ENCODE measurements around the gene PLVAP. TPM values are rescaled to one million over a fixed set of nuclear protein-coding genes. Genes with fewer than 3 reads are reported as not detected.
A peak's percentile ranks its signal among the peaks of the same experiment; 100 is the strongest.

The PLVAP gene
- total RNA-seq, 4 donors from 2014 or later = 10.5 to 62.7 (median 18.7) TPM

DNA sequence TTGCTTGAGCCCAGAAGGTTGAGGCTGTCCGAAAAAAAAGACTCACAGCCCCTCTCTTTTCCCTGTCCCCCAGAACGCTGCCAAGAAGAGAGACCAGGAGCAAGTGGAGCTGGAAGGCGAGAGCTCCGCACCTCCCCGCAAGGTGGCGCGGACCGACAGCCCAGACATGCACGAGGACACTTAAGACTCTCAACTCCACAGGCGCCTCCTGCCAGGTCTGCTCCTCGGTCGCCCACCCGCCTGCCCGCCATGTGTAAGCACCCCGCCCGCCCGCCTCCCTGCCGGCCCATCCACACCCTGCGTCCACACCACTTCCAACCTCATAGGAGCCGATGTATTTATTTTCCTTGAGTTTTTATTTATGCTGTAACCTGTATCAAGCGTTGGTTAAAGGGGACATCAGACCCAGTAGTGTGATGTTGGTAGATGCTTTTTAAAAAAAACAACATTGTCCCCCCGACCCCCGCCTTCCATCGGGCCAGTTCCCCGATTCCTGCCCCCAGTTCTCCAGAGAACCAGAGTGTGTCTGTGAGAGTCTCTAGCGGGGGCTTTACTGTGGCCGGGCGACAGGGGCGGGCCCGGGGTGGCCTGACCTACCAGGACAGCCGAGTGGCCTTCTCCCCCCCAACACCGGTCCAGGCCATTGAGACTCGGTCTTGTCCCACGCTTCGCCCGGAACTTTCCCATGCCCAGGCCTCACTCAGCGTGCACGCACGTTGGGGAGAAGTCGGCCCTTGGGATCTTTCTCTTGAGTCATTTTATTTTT lies 57.5 kb downstream of the PLVAP start:
- Histone ChIP-seq H3K36me3 (peaks cover 0 to 61% (median 0%) of the 10 kb centered on the region in 3 donors), H3K4me3 (no peak overlapping the region), H3K9me3 (no peaks in the 10 kb centered on the region), H3K4me1 (peaks cover 0 to 11% (median 2%) of the 10 kb centered on the region in 4 donors), H3K27me3 (no peaks in the 10 kb centered on the region), H3K27ac (no peak overlapping the region)
- no peak for TF ChIP-seq POLR2A (IDR thresholded peaks at IDR 0.05)
- DNase-seq = no peak

GRCh38 chr19:17318966-17319365 lies 58.2 kb downstream of the PLVAP start:
- Histone ChIP-seq H3K9me3 (no peaks in the 10 kb centered on the region), H3K27ac (no peak overlapping the region), H3K4me3 (no peak overlapping the region), H3K4me1 (peaks cover 0 to 8% (median 2%) of the 10 kb centered on the region in 4 donors), H3K36me3 (peaks cover 0 to 68% (median 0%) of the 10 kb centered on the region in 3 donors), H3K27me3 (no peaks in the 10 kb centered on the region)
- DNase-seq = no peak
- TF ChIP-seq POLR2A (IDR thresholded peaks at IDR 0.05) = no peak
- TF ChIP-seq, protein P1, sequence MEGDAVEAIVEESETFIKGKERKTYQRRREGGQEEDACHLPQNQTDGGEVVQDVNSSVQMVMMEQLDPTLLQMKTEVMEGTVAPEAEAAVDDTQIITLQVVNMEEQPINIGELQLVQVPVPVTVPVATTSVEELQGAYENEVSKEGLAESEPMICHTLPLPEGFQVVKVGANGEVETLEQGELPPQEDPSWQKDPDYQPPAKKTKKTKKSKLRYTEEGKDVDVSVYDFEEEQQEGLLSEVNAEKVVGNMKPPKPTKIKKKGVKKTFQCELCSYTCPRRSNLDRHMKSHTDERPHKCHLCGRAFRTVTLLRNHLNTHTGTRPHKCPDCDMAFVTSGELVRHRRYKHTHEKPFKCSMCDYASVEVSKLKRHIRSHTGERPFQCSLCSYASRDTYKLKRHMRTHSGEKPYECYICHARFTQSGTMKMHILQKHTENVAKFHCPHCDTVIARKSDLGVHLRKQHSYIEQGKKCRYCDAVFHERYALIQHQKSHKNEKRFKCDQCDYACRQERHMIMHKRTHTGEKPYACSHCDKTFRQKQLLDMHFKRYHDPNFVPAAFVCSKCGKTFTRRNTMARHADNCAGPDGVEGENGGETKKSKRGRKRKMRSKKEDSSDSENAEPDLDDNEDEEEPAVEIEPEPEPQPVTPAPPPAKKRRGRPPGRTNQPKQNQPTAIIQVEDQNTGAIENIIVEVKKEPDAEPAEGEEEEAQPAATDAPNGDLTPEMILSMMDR (IDR thresholded peaks at IDR 0.05) = no peak

DNA sequence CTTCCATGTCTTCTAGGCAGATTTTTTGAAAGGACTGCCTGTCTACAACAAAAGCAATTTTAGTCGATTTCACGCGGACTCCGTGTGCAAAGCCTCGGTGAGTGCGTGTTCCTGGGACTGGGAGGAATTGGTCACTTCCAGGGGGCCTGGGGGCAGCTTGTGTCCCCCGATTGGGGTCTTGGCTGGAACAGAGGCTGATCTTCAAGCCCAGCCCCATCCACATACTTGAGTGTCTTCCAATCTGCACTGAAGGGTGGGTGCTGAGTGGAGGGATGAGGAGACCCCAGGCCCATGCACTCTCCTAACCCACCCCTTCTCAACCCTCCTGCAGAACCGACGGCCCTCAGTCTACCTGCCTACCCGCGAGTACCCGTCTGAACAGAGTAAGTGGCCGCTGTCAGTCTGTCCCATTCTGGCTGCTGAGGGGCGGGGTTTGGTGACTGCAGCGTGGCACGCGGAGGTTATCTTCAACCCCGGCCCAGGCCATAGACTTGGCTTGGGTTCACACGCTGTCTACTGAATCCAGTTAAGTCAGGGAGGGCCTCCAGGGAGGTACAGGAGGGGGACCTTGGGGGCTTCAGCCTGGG lies 63.0 kb downstream of the PLVAP start:
- peaks cover 0 to 51% (median 0%) of the 10 kb centered on the region in 3 donors for H3K36me3 ChIP-seq
- DNase-seq = peak in 1 of 3 donors; percentile 46

DNA sequence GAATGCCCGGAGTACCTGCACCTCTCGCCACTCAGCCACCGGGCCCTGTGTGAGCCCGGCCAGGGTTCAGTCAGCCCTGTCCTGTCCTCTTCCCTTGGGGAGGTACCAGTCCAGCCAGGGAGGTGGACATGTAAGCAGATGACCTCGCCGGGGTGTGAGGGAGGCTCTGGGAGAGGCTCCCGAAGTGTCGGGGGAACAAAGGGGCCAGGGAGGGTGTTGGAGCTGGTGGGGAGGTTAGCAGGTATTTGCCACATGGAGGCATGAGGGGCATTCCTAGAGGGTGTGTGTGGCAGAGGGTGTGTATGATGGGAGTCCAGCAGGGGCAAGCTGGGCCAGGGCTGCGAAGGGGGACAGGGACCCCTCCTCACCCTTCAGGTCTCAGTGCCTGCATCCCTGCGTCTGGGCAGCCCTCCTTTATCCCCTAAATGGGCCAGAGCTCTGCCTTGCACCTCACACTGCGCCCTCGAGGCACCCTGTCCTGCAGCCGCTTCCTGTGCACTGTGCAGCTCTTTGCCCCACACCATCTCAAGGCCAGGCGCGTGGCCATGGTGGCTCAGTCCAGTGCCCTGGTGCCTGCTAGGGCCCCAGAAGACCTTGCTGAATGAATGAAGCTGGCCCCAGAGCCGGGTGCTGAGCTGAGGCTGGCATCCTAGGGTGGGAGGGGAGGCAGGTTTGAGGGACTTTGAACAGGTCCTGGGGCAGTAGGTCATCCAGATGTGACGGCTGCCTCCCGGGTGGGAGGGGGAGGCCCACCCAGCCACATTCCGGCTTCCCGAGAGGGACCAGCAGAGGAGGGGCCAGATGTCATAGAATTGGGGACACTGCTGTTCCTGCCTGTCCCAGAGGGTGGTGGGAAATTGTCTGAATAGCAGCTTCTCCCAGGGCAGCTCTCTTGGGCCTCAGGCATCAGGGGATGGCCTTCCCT lies 64.7 kb downstream of the PLVAP start:
- Histone ChIP-seq H3K36me3 (peaks cover 0 to 42% (median 0%) of the 10 kb centered on the region in 3 donors), H3K27ac (no peak overlapping the region)

More for the DNA sequence above, 63.0 kb downstream of the PLVAP start:
- TF ChIP-seq, protein P1 (IDR thresholded peaks at IDR 0.05) = no peak
- TF ChIP-seq POLR2A (IDR thresholded peaks at IDR 0.05) = no peak
- H3K27ac ChIP-seq = no peak overlapping the region
- H3K4me3 ChIP-seq = no peak overlapping the region
- no peaks in the 10 kb centered on the region for H3K27me3 ChIP-seq
- H3K4me1 ChIP-seq = peaks cover 0 to 30% (median 10%) of the 10 kb centered on the region in 4 donors
- H3K9me3 ChIP-seq = no peaks in the 10 kb centered on the region

DNA sequence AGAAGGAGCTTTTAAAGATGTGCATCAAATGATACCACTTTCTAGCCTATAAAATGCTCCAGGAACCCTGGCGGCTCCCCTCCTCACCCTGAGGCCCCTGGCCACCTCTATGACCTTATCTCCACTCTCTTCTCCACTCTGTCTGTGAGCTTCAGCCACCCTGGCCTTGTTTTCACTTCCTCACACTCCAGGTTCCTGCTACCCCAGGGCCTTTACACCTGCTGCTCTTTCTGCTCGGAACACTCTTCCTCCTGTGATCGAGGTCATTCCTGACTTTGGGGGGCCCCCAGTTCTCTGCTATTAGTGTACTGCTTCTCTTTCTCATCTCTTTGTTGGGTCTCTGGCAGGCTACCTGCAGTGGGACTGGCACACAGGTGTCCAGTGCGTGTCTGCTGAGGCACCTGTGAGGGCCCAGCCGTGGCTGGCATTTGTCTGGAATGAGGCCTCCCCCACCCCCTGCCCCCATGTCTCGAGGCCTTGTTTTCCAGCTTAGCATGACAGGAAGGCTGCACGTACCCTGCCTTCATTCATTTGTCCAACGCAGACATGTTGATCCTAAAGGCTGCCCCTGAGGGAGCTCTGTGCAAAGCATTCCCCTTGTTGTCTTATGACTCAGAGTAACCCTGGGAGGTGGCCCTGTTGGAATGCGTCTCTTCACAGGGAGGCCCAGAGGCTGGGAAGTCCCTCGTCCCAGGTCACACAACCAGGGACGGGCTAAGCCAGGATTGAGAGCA lies 65.5 kb downstream of the PLVAP start:
- no peak overlapping the region for H3K4me3 ChIP-seq
- H3K36me3 ChIP-seq = peaks cover 0 to 39% (median 0%) of the 10 kb centered on the region in 3 donors
- H3K27me3 ChIP-seq = no peaks in the 10 kb centered on the region
- TF ChIP-seq, protein P1 (IDR thresholded peaks at IDR 0.05) = no peak
- no peak for TF ChIP-seq POLR2A (IDR thresholded peaks at IDR 0.05)
- no peaks in the 10 kb centered on the region for H3K9me3 ChIP-seq
- peaks cover 0 to 40% (median 10%) of the 10 kb centered on the region in 4 donors for H3K4me1 ChIP-seq
- H3K27ac ChIP-seq = no peak overlapping the region
- DNase-seq = no peak

More for the DNA sequence above, 64.7 kb downstream of the PLVAP start:
- TF ChIP-seq, protein P1 (IDR thresholded peaks at IDR 0.05) = no peak
- TF ChIP-seq POLR2A (IDR thresholded peaks at IDR 0.05) = no peak
- no peak for DNase-seq
- H3K4me3 ChIP-seq = no peak overlapping the region
- no peaks in the 10 kb centered on the region for H3K9me3 ChIP-seq
- H3K27me3 ChIP-seq = no peaks in the 10 kb centered on the region
- peaks cover 0 to 31% (median 10%) of the 10 kb centered on the region in 4 donors for H3K4me1 ChIP-seq

Measured in Peyer's patch (tissue), 4 donors.